Measurements from ENCODE around the gene CTRB1.
"Not testable (repeated sequence)": the region's sequence is repeated elsewhere in the genome, so short reads cannot be mapped to it uniquely, and the experiment has no call there.

Gene CTRB1

GRCh38 chr16:75257886-75258806 is 39.4 kb downstream of the CTRB1 start:
- no peak for FAIRE-seq

GRCh38 chr16:75258807-75259141 is 40.0 kb downstream of the CTRB1 start:
- no peak for FAIRE-seq

GRCh38 chr16:75260851-75261589 is 42.2 kb downstream of the CTRB1 start:
- FAIRE-seq: no peak

GRCh38 chr16:75261590-75262078 is 42.8 kb downstream of the CTRB1 start:
- no peak for FAIRE-seq

- no peak for FAIRE-seq
Observed at GRCh38 chr16:75262104-75262799, 43.5 kb downstream of the CTRB1 start.

- no peak for FAIRE-seq
Observed at GRCh38 chr16:75262800-75263127, 44.0 kb downstream of the CTRB1 start.

GRCh38 chr16:75263291-75263962 is 44.6 kb downstream of the CTRB1 start:
- no peak for FAIRE-seq

- FAIRE-seq: no peak
Observed at GRCh38 chr16:75263963-75264445, 45.2 kb downstream of the CTRB1 start.

GRCh38 chr16:75264457-75264998 is 45.7 kb downstream of the CTRB1 start:
- FAIRE-seq: no peak

GRCh38 chr16:75264999-75265910 is 46.5 kb downstream of the CTRB1 start:
- no peak for FAIRE-seq

- no peak for FAIRE-seq
Observed at GRCh38 chr16:75265911-75266701, 47.3 kb downstream of the CTRB1 start.

GRCh38 chr16:75266738-75267630 is 48.2 kb downstream of the CTRB1 start:
- FAIRE-seq: no peak

GRCh38 chr16:75267631-75268264 is 49.0 kb downstream of the CTRB1 start:
- no peak for FAIRE-seq

- not testable (repeated sequence) for FAIRE-seq
Observed at GRCh38 chr16:75269358-75269757, 50.6 kb downstream of the CTRB1 start.

- no peak for FAIRE-seq
Observed at GRCh38 chr16:75271441-75272096, 52.8 kb downstream of the CTRB1 start.

- FAIRE-seq: no peak
Observed at GRCh38 chr16:75272097-75272551, 53.3 kb downstream of the CTRB1 start.

- not testable (repeated sequence) for FAIRE-seq
Observed at GRCh38 chr16:75272629-75273028, 53.8 kb downstream of the CTRB1 start.
